Hair follicle dermal papilla cell (primary cell): ENCODE data around the gene ELANE. TPM values are rescaled to one million over a fixed set of nuclear protein-coding genes. Genes with fewer than 3 reads are reported as not detected.

ENCODE experiments used
- small RNA-seq: library from RNA; depleted of rRNA; stranded (forward); fragments of <200 nt; gene quantifications from one replicate; pipeline ENCODE3, GENCODE V24; 2012
- total RNA-seq: library from RNA; depleted of rRNA; stranded (reverse); fragments of >200 nt; gene quantifications from 2 replicates; pipeline ENCODE4 v1.2.3, GENCODE V29; 2012

Gene ELANE
- total RNA-seq, result 0.49 and 0.73 TPM in 2 replicates

GRCh38 chr19:852136-853013 is at the start of gene ELANE:
ELANE (plus strand) TSS chr19:852303; CDS start chr19:852329, 26 bp downstream.

GRCh38 chr19:821825-822503 is 30.1 kb upstream of the ELANE start, which contains the start of gene PLPPR3:
PLPPR3 (minus strand) TSS chr19:821955; CDS start chr19:821559, 396 bp downstream.

GRCh38 chr19:827710-828321 is 24.3 kb upstream of the ELANE start, which contains the start of gene AZU1:
AZU1 (plus strand) TSS chr19:827837; CDS start chr19:827847, 10 bp downstream.

GRCh38 chr19:840519-841206 is 11.4 kb upstream of the ELANE start, which contains the start of gene PRTN3:
PRTN3 (plus strand) TSS chr19:840999; CDS start chr19:841009, 10 bp downstream.

GRCh38 chr19:858868-859843 is 7.1 kb downstream of the ELANE start, which contains the start of gene CFD:
CFD (plus strand) TSS chr19:859664; CDS start chr19:859690, 26 bp downstream.

GRCh38 chr19:892894-893689 is 41.0 kb downstream of the ELANE start, which contains the start of the genes MED16 and RNU6-9:
MED16 (minus strand) TSS chr19:893187; CDS start chr19:891131, 2,056 bp downstream.
RNU6-9 (plus strand) TSS chr19:893484.

Small RNA genes lying within 50 kb of the gene (small RNA-seq; reads per million reads assigned to genes)
- gene MIR3187 (not detected), gene RNU6-9 (8.2 reads per million, percentile 88 among the genes with 10 or more reads in this experiment)

Other genes with a start within 250 kb of the ELANE start
- 20.8 and 27.9 TPM in 2 replicates for gene POLRMT, start 218.8 kb upstream of the ELANE start, total RNA-seq
- gene FGF22, start 212.4 kb upstream of the ELANE start, total RNA-seq, result 0.16 TPM in 1 of 2 replicates, not detected in the other
- 38.9 and 46.4 TPM in 2 replicates for gene RNF126, start 189.1 kb upstream of the ELANE start, total RNA-seq
- 34.2 and 42.5 TPM in 2 replicates for gene FSTL3, start 175.9 kb upstream of the ELANE start, total RNA-seq
- not detected in 2 replicates for gene PRSS57, start 156.9 kb upstream of the ELANE start, total RNA-seq
- 0.73 and 0.97 TPM in 2 replicates for gene PALM, start 143.4 kb upstream of the ELANE start, total RNA-seq
- under 0.01 TPM in 1 of 2 replicates, not detected in the other for gene MISP, start 101.2 kb upstream of the ELANE start, total RNA-seq
- 99.9 and 128 TPM in 2 replicates for gene PTBP1, start 54.9 kb upstream of the ELANE start, total RNA-seq
- 1.3 and 2.4 TPM in 2 replicates for gene PLPPR3, start 30.3 kb upstream of the ELANE start, total RNA-seq
- gene AZU1, start 24.5 kb upstream of the ELANE start, total RNA-seq, result not detected in 2 replicates
- not detected in 2 replicates for gene PRTN3, start 11.3 kb upstream of the ELANE start, total RNA-seq
- 33.5 and 41.1 TPM in 2 replicates for gene CFD, start 7.4 kb downstream of the ELANE start, total RNA-seq
- 42.4 and 52.1 TPM in 2 replicates for gene MED16, start 40.9 kb downstream of the ELANE start, total RNA-seq
- not detected in 2 replicates for gene RNU6-9, start 41.2 kb downstream of the ELANE start, total RNA-seq
- gene R3HDM4, start 60.9 kb downstream of the ELANE start, total RNA-seq, result 34.6 and 46.8 TPM in 2 replicates
- not detected in 2 replicates for gene KISS1R, start 65.0 kb downstream of the ELANE start, total RNA-seq
- 23.9 and 25.5 TPM in 2 replicates for gene ARID3A, start 73.7 kb downstream of the ELANE start, total RNA-seq
- gene WDR18, start 132.0 kb downstream of the ELANE start, total RNA-seq, result 32.7 and 32.9 TPM in 2 replicates
- 0.85 and 1.5 TPM in 2 replicates for gene GRIN3B, start 148.1 kb downstream of the ELANE start, total RNA-seq
- gene TMEM259, start 168.8 kb downstream of the ELANE start, total RNA-seq, result 92.7 and 94.6 TPM in 2 replicates
- not detected in 2 replicates for gene RNU6-2, start 169.2 kb downstream of the ELANE start, total RNA-seq
- gene CNN2, start 174.3 kb downstream of the ELANE start, total RNA-seq, result 745 and 827 TPM in 2 replicates
- gene ABCA7, start 187.8 kb downstream of the ELANE start, total RNA-seq, result 8.3 and 9.4 TPM in 2 replicates
- 0.65 and 1.5 TPM in 2 replicates for gene ARHGAP45, start 214.9 kb downstream of the ELANE start, total RNA-seq
- 86.5 and 134 TPM in 2 replicates for gene POLR2E, start 243.1 kb downstream of the ELANE start, total RNA-seq